Inflammatory macrophage treated with lipopolysaccharide for 1 hour (primary cell): ENCODE measurements around the gene CGNL1.

Experiments
- DNase-seq, 2 donors: peaks; one replicate each; pipeline ENCODE4 v3.0.0-alpha.2; 2020 to 2022

CGNL1 gene

GRCh38 chr15:57528940-57529565, 152.7 kb downstream of the CGNL1 start:
- DNase-seq, result no peak

- DNase-seq, result no peak
Measured at GRCh38 chr15:57529748-57530147, 153.4 kb downstream of the CGNL1 start.

GRCh38 chr15:57532731-57533447, 156.6 kb downstream of the CGNL1 start:
- peak; percentile 9 to 25 for DNase-seq

GRCh38 chr15:57533448-57533799, 157.1 kb downstream of the CGNL1 start:
- no peak for DNase-seq

GRCh38 chr15:57534281-57534680, 158.0 kb downstream of the CGNL1 start:
- no peak for DNase-seq

GRCh38 chr15:57537072-57537471, 160.8 kb downstream of the CGNL1 start:
- no peak for DNase-seq

- DNase-seq, result no peak
Measured at GRCh38 chr15:57537488-57538264, 161.4 kb downstream of the CGNL1 start.

GRCh38 chr15:57538265-57538529, 161.9 kb downstream of the CGNL1 start:
- no peak for DNase-seq

- no peak for DNase-seq
Measured at GRCh38 chr15:57538821-57539220, 162.5 kb downstream of the CGNL1 start.

GRCh38 chr15:57540211-57540610, 163.9 kb downstream of the CGNL1 start:
- DNase-seq, result peak; percentile 29 to 47

GRCh38 chr15:57540736-57541135, 164.4 kb downstream of the CGNL1 start:
- peak in 1 of 2 donors; percentile 7 for DNase-seq

- DNase-seq, result no peak
Measured at GRCh38 chr15:57541271-57541670, 165.0 kb downstream of the CGNL1 start.

GRCh38 chr15:57541805-57542504, 165.7 kb downstream of the CGNL1 start:
- peak; percentile 37 to 75 for DNase-seq

GRCh38 chr15:57542505-57542817, 166.2 kb downstream of the CGNL1 start:
- DNase-seq, result no peak

- DNase-seq, result no peak
Measured at GRCh38 chr15:57544848-57545480, 168.7 kb downstream of the CGNL1 start.

GRCh38 chr15:57545995-57546394, 169.7 kb downstream of the CGNL1 start:
- DNase-seq, result no peak

GRCh38 chr15:57547243-57547755, 171.0 kb downstream of the CGNL1 start:
- DNase-seq, result no peak

- no peak for DNase-seq
Measured at GRCh38 chr15:57548351-57548750, 172.0 kb downstream of the CGNL1 start.

- no peak for DNase-seq
Measured at GRCh38 chr15:57548835-57549234, 172.5 kb downstream of the CGNL1 start.

GRCh38 chr15:57549935-57550334, 173.6 kb downstream of the CGNL1 start:
- no peak for DNase-seq

GRCh38 chr15:57550640-57551039, 174.3 kb downstream of the CGNL1 start:
- DNase-seq, result no peak

GRCh38 chr15:57551715-57552677, 175.7 kb downstream of the CGNL1 start:
- no peak for DNase-seq
